DMS114 treated with DMSO at 0.1 percent for 48 hours (cell line): ENCODE data around the gene TEAD1.

ENCODE experiments used
- DNase-seq: peaks from one replicate; lab custom pipeline; 2025; ENCODE audit not compliant: unreplicated experiment; lab: John Stamatoyannopoulos, UW

The TEAD1 gene

DNA sequence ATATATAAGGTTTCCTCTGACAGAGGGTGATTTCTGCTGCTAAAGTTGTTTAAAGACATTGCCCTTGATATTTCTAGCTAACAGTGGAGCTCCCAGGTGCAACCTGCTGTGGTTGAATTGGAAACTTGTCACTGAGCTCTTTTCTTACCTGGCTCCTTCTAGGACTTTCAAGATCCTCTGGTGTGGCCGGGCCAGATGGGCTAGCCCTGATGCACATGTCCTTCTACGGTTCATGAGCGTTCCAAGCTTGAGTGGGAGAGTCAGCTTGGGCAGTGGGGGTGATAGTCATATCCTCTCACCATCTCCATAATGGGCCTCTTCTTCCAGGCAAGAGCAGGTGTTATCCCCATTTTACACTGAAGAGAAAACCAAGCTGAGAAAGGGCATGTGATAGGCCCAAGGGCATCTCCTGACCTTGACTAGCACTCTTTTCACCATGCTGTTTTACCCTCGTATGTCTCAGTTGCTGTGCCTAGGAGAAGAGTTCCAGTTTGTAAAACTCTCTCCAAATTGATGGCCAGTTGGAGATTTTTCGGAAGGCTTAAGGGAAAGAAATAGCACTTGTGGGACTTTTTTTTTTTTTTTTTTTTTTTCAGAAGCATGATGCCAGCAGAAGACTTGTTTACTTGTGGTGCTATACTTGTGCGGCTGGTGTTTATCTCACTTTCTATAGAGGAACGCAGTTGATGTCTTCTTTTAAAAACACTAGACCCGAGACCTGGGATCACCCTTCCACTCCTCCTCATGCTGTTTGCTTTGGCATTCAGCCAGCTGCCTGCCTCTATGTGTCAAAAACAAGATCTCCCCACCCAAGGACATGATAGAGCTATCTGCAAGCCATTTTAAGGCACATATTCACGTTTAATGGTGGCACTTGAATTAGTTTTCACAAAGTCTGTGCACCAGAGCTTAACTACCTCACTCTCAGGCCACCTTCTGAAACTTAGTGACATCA is 32.6 kb downstream of the TEAD1 start:
- no peak for DNase-seq

DNA sequence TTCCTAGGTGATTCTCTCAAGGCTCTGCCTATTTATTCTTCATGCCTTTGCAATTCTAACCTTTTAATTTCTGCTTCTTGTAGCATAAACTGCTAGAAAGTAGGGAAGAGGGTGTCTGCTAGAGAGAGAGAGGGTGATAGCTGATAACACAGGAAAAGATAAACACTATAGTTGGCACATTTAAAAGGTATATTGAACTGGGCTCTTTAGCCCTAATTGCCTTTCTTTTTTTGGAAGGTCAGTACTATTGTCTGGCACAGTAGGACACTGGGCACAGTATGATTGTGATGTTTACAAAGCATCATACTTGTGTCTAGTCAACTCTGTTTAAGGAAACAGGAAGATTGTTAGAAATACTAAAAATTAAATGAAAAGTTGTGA is 33.3 kb downstream of the TEAD1 start:
- no peak for DNase-seq

DNA sequence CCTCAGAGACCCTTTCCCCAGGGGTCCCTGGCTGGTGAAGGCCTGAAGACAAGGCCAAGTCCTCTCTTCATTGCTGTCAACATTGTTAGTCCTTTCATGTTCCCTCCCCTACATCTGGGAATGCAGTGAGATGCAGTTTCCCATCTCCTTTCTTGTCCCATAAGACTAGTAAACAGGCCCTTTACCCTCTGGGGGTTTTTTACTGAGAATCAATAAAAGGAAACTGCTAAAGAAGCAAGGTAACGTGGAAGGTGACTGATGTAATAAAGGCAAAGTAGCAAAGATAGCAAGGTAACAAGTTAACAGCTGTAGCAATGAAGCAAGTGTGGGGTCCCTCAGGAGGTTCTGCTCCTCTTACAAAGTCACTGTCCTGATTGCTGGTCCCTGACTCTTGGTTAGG is 37.3 kb downstream of the TEAD1 start:
- no peak for DNase-seq

DNA sequence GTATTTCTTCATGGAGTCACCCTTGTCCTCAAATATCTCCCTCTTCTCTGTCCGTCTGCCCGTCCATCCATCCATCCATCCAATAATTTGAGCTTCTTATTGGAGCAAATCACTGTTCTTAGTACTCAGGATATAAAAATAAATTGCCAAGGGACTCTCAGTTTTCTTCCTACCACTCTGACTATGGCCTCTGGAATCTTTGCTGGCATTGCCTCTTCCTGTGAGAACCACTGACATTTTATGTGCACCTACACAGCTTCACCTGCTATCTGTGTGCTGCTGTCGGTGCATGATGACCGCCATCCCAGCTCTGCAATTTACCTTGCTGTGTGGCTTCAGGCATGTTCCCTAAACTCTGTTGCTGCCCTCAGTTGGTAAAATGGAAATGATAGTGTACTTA is 37.9 kb downstream of the TEAD1 start:
- no peak for DNase-seq

DNA sequence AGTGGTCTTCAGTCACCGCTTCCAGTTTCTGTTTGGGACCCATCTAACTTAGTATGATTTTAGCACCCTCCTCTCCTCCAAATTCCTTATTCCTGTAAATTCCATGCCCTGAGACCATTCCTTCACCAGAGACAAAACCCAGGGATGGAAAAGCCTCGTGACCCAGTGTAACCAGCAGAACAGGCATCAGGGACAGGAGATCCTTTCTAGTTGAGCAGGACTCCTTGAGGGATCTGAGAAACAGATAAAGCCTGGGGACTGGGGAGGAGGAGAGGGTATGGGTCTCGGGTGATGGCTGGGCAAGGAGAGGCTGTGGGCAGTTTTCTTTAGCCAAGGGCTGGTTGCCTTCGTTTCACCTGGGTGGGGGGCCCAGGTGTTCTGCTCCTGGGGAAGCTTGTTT is 40.9 kb downstream of the TEAD1 start:
- no peak for DNase-seq

DNA sequence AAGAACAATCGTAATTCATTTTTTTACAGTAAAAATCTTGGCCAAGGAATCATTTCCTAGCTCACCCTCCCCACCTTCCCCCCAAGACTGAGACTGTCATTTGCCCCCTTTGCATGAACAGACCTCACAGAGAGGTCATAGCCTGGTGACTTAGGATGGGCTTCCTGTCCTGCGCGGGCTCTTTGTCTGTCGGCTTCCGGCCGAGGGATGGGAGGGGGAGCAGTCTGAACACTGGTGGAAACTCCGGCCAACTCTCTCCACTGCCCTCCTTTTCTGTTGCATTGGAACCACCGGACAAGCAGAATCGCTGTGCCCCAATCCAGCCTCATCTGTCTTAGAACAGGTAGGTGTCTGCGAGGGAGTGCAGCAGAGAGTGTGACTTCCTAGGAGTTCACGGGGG is 41.7 kb downstream of the TEAD1 start:
- no peak for DNase-seq

DNA sequence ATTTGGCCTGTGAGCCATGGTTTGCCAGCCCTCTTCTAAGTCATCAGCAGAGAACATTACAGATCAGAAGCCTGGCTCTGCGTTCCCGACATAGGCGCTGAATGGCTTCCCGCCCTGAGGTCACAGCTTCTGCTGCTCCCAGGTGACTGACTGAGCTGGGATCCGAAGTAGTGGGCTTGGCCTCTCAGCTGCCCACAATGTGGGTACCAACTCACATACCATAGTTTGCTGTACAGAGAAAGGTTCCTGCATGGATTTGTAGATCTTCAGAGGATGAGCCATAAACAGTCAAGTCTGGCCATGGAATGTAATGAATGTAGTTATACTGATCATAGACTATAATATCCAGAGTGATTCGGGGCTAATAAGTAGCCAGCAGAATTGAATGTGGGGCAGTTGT is 42.6 kb downstream of the TEAD1 start:
- DNase-seq = no peak

DNA sequence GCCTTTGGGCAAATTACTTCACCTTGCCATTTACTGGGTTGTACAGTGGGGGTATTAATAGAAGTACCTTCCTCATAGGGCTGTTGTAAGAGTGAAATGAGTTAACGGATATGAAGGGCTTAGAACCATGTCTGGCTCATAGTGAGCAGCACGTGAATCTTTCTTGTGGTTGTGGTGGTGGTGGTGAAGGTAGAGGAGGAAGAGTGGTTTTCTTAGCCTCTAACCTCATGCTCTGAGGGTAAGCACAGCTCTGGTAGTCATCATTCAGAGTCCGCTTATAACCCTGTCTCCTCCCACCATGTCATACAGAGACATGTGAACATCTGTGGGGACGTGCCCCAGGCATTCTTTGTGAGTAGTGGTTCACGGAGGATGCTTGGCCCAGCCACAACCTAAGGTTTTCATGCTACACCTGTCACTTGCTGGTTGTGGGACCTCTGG is 43.6 kb downstream of the TEAD1 start:
- DNase-seq = no peak

DNA sequence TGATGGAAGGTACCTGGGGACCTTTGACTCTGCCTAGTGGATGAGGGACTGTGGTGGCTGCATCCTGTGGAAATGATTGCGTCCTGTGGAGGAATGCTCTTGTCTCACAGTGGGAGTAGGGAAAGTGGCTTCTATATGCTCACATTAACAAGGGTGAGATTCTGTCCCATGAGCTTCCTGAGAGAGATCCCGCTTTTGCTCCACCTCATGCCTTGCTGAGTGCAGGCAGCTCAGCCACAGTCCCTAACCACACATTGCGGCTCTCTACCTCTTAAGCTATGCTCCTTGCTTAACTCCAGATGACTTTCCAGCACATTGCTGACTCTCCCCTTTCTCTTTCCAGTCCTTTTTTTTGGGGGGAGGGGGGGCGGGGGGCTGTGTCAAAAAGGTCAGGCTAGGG is 45.0 kb downstream of the TEAD1 start:
- no peak for DNase-seq

DNA sequence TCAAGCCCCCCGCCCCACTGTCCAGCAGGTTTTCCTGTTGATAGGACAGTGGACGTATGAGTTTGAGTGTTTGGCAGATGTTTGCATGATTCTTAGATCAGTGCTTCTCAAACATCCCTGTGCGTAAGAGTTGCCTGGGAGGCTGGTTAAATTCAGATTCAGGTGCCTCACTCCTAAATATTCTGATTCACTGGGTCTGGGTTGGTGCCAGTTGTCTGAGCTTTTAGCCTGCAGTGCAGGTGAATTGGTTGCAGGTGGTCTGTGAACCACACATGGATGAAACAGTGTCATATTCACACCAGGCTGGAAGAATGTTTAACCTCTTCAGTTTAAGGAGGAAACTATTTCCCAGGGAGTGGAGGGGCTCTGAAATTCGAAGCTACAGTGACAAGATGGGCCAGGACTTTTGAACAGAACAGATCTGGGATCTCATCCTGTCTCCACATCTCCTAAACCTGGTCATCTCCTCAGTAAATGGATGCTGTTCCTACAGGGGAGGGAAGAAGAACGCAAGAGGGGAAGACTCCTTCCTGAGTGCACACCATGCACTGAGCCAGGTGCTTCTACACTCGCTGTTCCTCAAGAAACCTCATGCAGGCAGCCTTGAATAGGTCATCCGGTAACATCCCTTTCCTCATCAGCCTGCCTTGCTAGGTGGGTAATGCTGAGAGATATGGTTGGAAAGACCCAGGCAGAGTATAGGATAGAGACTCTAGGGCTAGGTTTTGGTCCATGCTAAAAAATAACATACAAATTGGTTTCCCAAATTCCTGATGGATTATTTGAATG is 47.8 kb downstream of the TEAD1 start:
- no peak for DNase-seq

DNA sequence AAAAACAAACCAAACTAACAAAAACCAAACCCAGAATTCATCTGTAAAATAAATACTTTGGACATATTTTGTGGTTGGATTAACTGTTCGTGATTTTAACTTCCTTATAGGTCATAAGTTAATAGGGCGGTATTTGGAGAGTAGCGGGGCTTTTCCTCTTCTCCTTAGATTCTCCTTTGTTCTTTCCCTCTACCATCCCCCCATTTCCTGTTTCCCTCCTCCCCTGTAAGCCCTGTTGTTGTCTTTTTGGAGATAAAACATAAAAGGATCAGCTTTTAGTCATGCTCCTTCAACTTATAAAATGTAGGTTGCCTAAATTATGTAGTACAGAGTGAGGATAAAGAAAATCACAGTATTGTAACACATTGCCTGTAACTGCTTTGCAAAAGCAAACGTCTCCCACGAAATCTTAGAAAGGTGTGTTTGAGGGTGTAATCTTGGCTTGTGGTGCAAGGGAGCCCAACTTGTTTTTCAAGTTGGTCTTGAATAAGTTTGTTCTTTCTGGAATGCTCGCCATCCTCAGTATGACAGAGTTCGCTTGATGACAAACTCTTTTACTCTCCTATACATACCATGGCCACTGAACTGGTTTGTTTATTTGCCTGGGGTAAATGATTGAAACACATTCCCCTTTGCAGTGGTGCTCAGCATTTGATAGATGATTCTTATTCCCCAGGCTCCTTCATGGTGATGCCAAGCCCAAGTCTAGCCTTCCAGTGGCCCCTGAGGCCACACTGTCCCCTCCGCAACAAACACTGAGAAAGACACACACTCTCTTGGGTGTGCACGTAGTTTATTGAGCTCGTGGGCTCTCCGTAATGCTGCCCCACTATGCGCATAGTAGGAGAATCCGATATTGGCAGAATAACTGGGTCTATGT is 49.4 kb downstream of the TEAD1 start:
- DNase-seq = no peak

DNA sequence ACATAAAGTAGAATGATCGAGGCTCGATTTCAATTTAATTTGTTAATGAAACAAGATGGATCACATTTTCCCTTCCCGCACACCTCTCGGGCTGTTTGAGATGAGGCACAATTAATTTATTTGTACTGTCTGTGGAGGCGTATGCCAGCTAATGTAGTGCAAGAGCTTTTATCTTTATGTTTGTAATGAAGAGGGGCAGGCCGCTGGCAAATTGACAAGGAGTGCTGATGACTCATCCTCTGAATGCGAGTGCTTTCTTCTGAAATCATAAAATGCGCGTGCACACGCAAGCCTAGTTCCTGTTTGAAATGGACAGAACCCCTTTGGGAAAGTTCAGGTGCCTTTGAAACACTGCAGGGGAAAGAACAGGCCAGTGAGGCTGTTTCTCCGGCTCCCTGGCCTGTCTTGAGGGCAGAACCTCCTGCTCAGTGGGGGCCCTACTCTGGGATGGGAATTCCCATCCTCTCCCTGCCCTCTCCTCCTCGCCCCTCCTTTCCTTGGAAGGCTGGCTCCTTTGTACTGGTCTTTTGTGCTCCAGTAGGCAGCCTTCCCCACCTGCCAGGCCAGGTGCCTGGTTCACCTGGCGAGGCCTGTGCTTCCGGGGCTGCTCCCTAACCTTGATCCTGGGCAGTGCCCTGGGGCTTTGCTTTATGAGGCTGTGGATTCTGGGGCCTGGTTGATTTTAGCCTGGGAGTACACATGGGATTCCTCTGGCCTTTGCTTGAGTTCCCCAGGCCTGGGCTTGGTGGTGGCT is 50.3 kb downstream of the TEAD1 start:
- DNase-seq = no peak

DNA sequence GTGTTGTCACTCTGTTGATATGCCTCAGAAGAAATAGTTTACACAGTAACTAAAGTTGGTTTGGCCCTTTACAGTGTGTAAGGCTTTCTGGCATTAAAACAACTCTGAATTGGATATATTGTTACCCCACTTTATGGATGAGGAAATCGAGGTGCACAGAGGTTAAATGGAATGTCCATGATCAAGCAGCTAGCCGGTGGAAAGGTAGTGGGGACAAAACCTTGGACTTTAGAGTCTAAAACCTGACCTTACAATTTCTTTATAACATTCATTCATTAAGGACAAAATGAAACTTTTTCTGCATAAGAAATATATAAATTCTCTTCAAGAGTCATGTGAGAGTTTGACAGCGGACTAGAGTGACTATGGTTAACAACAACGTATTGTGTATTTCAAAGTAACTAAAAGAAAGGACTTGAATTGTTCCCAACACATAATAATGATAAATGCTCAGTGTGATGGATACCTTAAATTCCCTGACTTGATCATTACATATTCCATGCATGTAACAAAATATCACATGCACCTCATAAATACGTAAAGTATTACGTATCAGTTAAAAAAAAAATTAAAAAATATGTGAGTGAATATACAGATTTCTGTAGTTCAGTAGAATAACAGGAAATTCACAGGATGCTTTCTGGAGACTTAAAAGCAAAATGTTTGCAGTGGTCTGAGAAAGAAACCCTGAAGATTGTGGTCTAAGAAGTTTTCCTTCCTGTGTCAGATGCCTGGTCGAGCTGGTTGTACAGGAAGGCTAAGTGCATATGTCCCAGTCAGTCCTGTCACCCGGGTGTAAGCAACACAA is 51.0 kb downstream of the TEAD1 start:
- DNase-seq = no peak

DNA sequence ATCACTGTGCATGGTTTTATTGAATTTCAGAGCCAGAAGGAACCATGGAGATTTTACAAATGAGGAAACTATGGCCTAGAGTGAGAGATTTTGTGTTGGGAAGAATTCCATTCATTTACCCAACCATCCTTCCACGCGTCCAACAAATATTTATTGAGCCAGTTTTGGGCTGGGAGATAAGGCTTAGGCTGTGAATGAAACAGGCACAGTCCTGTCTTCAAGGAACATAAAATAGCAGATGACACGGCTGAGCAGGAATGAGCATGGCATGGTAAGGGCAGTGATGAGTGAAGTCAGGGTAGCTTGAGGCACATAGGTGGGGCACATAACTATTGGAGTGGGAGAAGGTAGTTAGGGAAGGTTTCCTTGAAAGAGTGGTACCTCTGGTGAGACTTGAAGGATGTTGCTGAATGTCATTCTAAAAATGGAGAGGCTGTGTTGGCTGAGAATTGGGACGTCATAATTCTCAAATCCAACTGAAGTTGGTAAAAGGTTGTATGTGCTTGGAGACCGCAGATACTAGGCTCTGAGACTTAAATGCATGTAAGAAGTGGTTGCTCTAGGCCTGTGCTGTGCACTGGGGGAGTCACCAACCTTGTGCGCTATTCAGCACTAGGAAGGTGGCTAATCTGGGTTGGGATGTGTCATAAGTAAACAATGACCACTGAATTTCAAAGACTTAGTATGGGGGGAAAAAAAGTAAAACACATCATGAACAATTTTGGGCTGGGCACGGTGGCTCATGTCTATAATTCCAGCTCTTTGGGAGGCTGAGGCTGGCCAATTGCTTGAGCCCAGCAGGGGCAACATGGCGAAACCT is 51.9 kb downstream of the TEAD1 start:
- DNase-seq = no peak

DNA sequence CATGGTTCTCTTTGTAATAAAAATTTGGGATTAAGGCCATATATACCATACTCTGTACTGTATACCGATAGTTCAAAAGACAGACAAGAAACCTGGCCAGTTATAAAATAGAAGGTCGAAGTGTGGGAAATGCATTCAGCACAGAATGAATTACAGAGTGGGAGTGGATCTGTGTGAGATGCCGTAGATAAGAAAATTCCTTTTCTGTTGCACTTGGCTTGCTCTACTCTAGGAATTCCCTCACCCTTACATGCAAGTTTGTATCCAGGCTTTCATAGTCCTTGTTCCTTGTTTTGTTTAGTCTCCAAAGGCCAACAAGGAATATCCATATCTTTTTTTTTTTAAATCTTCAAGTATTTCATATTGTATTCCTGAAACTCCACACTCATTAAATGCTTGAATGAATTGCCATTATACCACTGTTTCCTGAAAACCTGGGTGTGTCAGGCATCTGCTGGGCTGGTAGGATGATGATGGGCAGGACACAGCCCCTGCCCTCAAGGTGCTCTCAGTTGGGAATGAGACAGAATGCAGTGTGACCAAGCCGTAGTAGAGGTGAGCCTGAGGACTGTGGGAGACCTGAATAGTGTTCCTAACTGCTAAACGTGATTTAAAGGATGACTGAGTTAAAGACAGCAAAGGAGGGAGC is 53.5 kb downstream of the TEAD1 start:
- DNase-seq = no peak

DNA sequence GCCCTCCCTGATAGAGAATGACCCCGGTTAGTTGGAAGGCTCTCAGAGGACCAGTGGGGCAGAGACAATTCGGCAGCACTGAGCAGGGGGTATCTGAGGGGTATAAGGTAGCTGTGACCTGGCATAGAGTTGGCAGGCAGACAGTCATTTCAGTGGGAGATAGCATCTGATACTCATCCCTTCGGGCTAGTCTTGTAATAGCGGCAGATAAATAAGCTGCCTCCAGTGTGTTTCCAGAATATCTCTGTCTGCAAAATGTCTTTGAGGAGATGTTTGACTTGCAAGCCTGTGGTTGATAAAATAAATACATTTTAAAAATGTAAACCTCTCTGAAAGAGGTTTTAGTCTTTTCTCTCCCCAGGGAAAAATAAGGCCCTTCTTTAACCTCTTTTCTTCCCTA is 54.2 kb downstream of the TEAD1 start:
- no peak for DNase-seq

DNA sequence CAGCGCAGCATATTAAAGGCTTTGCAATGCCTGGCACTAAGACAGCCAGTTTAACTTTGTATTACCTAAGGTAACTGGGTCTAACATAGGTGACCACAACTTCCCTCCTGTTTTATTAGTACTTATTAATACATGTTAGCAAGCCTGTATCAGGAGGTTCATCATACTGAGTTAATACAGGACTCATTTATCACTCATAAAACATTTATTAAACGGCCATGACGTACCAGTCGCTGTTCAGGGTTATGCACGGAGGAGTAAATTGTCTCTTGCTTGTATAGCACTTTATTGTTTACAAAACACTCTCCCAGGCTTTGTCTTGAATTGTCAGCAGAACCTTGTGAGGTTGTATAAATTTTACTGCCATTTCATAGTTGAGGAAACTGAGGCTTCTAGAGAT is 55.7 kb downstream of the TEAD1 start:
- no peak for DNase-seq

DNA sequence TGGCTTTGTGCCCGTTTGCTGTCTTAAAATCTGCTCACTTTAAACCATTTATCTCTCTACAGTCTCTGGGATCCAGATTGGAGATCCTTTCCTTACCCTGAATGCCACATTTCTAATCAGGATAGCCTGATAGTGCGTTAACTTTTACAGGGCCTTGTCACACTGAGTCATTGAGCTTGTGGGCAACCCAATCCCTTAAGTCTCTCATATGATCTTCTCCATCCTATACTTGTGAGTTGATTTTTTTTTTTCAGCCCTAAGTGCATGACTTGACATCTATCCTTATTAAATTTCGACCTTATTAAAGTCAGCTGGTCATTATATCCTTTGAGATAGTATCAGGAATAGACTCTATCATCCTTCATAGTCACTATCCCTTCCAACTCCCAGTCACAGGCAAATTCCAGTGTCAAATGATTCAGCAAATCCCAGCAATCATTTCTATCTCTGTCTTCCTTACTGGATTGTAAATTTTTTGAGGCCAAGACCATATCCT is 57.7 kb downstream of the TEAD1 start:
- no peak for DNase-seq
